Activated CD8-positive, alpha-beta memory T cell treated with anti-CD3 and anti-CD28 coated beads, Interleukin-2, amount 50 U/mL, for 4 hours (primary cell): ENCODE measurements around the gene CLIP1.

Experiments
- DNase-seq: peaks from one replicate; pipeline ENCODE4 v3.0.0-alpha.2; 2020

CLIP1 gene

GRCh38 chr12:122238861-122239260, 183.6 kb downstream of the CLIP1 start:
- DNase-seq, result no peak

GRCh38 chr12:122235741-122236140, 186.7 kb downstream of the CLIP1 start:
- no peak for DNase-seq

GRCh38 chr12:122232691-122233090, 189.8 kb downstream of the CLIP1 start:
- DNase-seq, result no peak

- no peak for DNase-seq
These were observed 191.7 kb downstream of the CLIP1 start for GRCh38 chr12:122230798-122231197.

- DNase-seq, result no peak
These were observed 194.4 kb downstream of the CLIP1 start for GRCh38 chr12:122228092-122228491.

GRCh38 chr12:122227341-122227740, 195.1 kb downstream of the CLIP1 start:
- peak; percentile 59 for DNase-seq

GRCh38 chr12:122226366-122227125, 195.9 kb downstream of the CLIP1 start:
- no peak for DNase-seq

GRCh38 chr12:122225683-122226365, 196.6 kb downstream of the CLIP1 start, which contains the start of gene DIABLO:
DIABLO (minus strand) TSS chr12:122226052; CDS start chr12:122226014, 38 bp downstream.
- peak; percentile 100 for DNase-seq
